K562 (cell line): ENCODE results near the gene TP53TG5. TPM values are rescaled to one million over a fixed set of nuclear protein-coding genes. Genes with fewer than 3 reads are reported as not detected.

ENCODE experiments used
- ATF7 ChIP-seq: fragments of 450-650 bp; IDR thresholded peaks from 2 replicates; pipeline ENCODE4 v1.7.1; 2014; ENCODE audit warnings: mild to moderate bottlenecking, moderate library complexity
- DMBX1 ChIP-seq: fragments of 250-450 bp; sonication (Bioruptor Pico); IDR thresholded peaks from 2 replicates; pipeline ENCODE4 v1.8.0; 2022; ENCODE audit warnings: inconsistent platforms, mild to moderate bottlenecking, moderate library complexity, borderline replicate concordance
- HINFP ChIP-seq: fragments of 450-650 bp; conservative IDR thresholded peaks from 2 replicates; pipeline ENCODE4 v1.6.1; 2016; ENCODE audit warnings: missing genetic modification characterization, low read depth, mild to moderate bottlenecking, control low read depth, missing compliant biosample characterization
- HNRNPLL ChIP-seq: fragments of 200-400 bp; formaldehyde crosslinking; IDR thresholded peaks from 2 replicates; pipeline ENCODE4 v1.6.1; 2017; ENCODE audit warnings: low read length, low read depth, mild to moderate bottlenecking; ENCODE audit not compliant: poor library complexity, severe bottlenecking
- MTA1 ChIP-seq: fragments of 450-650 bp; IDR thresholded peaks from 2 replicates; pipeline ENCODE4 v1.6.1; 2017; ENCODE audit warnings: borderline replicate concordance
- NR4A1 ChIP-seq, 2 experiments: fragments of 250-450 bp in 1 of 2; fragments of 450-650 bp in 1 of 2; sonication (Bioruptor Pico) in 1 of 2; IDR thresholded peaks; 2 replicates each; pipeline versions ENCODE4 v1.4.0 to v1.6.1; 2016 to 2020; ENCODE audit warnings: mild to moderate bottlenecking in 2 of 2, missing compliant biosample characterization in 1 of 2, missing genetic modification characterization in 1 of 2, moderate library complexity in 1 of 2
- PBX2 ChIP-seq, 2 experiments: IDR thresholded peaks in 1 of 2; conservative IDR thresholded peaks in 1 of 2; 2 replicates each; pipeline ENCODE4 v1.6.1; 2016; ENCODE audit warnings: low read depth in 2 of 2, mild to moderate bottlenecking in 1 of 2, missing compliant biosample characterization in 1 of 2, missing genetic modification characterization in 1 of 2, moderate library complexity in 1 of 2
- RREB1 ChIP-seq: fragments of 250-450 bp; sonication (Bioruptor Pico); IDR thresholded peaks from 2 replicates; pipeline ENCODE4 v1.4.0; 2020
- SMC3 ChIP-seq: conservative IDR thresholded peaks from 2 replicates; pipeline ENCODE4 v1.6.1; 2011; ENCODE audit warnings: low read depth, low read length, improper control_type of control experiment; ENCODE audit not compliant: insufficient read depth
- SOX6 ChIP-seq: fragments of 450-650 bp; IDR thresholded peaks from 2 replicates; pipeline ENCODE4 v1.6.1; 2014; ENCODE audit warnings: mild to moderate bottlenecking
- SPI1 ChIP-seq: IDR thresholded peaks from 2 replicates; pipeline ENCODE4 v1.6.1; 2011; ENCODE audit warnings: low read depth, low read length, control low read depth, borderline replicate concordance
- TRIM25 ChIP-seq: fragments of 450-650 bp; IDR thresholded peaks from 2 replicates; pipeline ENCODE4 v1.7.0; 2016; ENCODE audit warnings: borderline replicate concordance
- ZKSCAN1 ChIP-seq: fragments of 150-350 bp; IDR thresholded peaks from 2 replicates; pipeline ENCODE4 v1.6.1; 2016; ENCODE audit warnings: low read depth, low read length
- ZNF583 ChIP-seq: fragments of 250-450 bp; sonication (Bioruptor Pico); IDR thresholded peaks from 2 replicates; pipeline ENCODE4 v1.4.0; 2020
- polyA plus RNA-seq, 8 experiments: library from polyadenylated mRNA; depleted of rRNA in 4 of 8; stranded (reverse) in 5 of 8; unstranded in 3 of 8; fragments of >200 nt; fragmentation: Nextera tagmentation in 2 of 8; fragmentation: Illumina TruSeq in 1 of 8; extraction: Ambion mirVana in 2 of 8; extraction: Trizol in 1 of 8; gene quantifications; 2 replicates each; pipeline versions ENCODE4 v1.2.1 to v1.2.3, GENCODE V29; 2011 to 2014; ENCODE audit warnings: inconsistent platforms in 1 of 8, missing spikeins in 1 of 8
- total RNA-seq, 7 experiments: library from RNA; depleted of rRNA in 6 of 7; stranded (reverse); fragments of >200 nt in 6 of 7; fragmentation: Illumina TruSeq in 2 of 7; extraction: Trizol in 2 of 7; gene quantifications; 2 replicates each; pipeline versions ENCODE4 v1.2.1 to v1.2.3, GENCODE V29; 2011 to 2021; ENCODE audit warnings: low replicate concordance in 1 of 7

Gene TP53TG5
- total and polyA plus RNA-seq, 9 of the 15 experiments (the other 6 are each of a cell fraction or from before 2014, with no cell fraction given) = 0.04 to 0.05 (median 0.04) TPM; not detected in 6

- TF ChIP-seq RREB1 (CRISPR knock-in tag) = peak; percentile 59; the same call in 1 of the 2 replicates
- TF ChIP-seq HNRNPLL = no peak
- TF ChIP-seq SOX6 = 0 out of 2 replicates have a peak, but pooled peaks have one; percentile 54
- TF ChIP-seq SMC3 = peak; percentile 80
- peak; percentile 69; the same call in 1 of the 2 replicates for TF ChIP-seq ZNF583 (CRISPR knock-in tag)
- TF ChIP-seq HINFP (tag) = peak; percentile 50; the same call in 1 of the 2 replicates
- TF ChIP-seq NR4A1 (CRISPR knock-in tag; IDR thresholded peaks at IDR 0.05) = no peak
- peak; percentile 89; the same call in 1 of the 2 replicates for TF ChIP-seq NR4A1 (tag; IDR thresholded peaks at IDR 0.05)
- no peak for TF ChIP-seq TRIM25
- TF ChIP-seq ATF7 = peak; percentile 76; the same call in 1 of the 2 replicates
- peak; percentile 56; the same call in 1 of the 2 replicates for TF ChIP-seq DMBX1 (CRISPR knock-in tag)
- TF ChIP-seq MTA1 = no peak
- TF ChIP-seq SPI1 = peak; percentile 86
- TF ChIP-seq ZKSCAN1 = 0 out of 2 replicates have a peak, but pooled peaks have one; percentile 17
- TF ChIP-seq PBX2 (CRISPR knock-in tag; IDR thresholded peaks at IDR 0.05; ENCODE audit: low read depth) = peak; percentile 76
- peak; percentile 95 for TF ChIP-seq PBX2 (tag; conservative IDR thresholded peaks at IDR 0.05; ENCODE audit: low read depth)
Measured at GRCh38 chr20:45322952-45323383, 55.2 kb downstream of the TP53TG5 start (continued).
